ENCODE data around the gene ADAT1.
A peak's percentile ranks its signal among the peaks of the same experiment; 100 is the strongest.

ADAT1 gene

GRCh38 chr16:75572864-75573542 is 50.1 kb downstream of the ADAT1 start:
- DNase-seq: peak; percentile 61

GRCh38 chr16:75570396-75571065 is 52.5 kb downstream of the ADAT1 start:
- DNase-seq: no peak

GRCh38 chr16:75567911-75568310 is 55.2 kb downstream of the ADAT1 start:
- DNase-seq: no peak

- DNase-seq: peak; percentile 27
These were observed 56.3 kb downstream of the ADAT1 start for GRCh38 chr16:75566758-75567255.

GRCh38 chr16:75566040-75566757 is 56.9 kb downstream of the ADAT1 start, which contains the start of gene GABARAPL2:
Gene GABARAPL2, plus strand, starts transcription at chr16:75566379. Its CDS starts 108 bp downstream, at chr16:75566487.
- DNase-seq: peak; percentile 88

- no peak for DNase-seq
These were observed 57.4 kb downstream of the ADAT1 start for GRCh38 chr16:75565640-75566039.

- no peak for DNase-seq
These were observed 63.3 kb downstream of the ADAT1 start for GRCh38 chr16:75559564-75560372.

- DNase-seq: no peak
These were observed 64.2 kb downstream of the ADAT1 start for GRCh38 chr16:75558846-75559401.

- DNase-seq: no peak
These were observed 66.6 kb downstream of the ADAT1 start for GRCh38 chr16:75556431-75556950.

- DNase-seq: peak; percentile 96
These were observed 67.2 kb downstream of the ADAT1 start, which contains the start of gene TMEM231 for GRCh38 chr16:75555707-75556430. Gene TMEM231, minus strand, starts transcription at chr16:75556252. Its CDS starts 43 bp downstream, at chr16:75556209.

GRCh38 chr16:75555213-75555706 is 67.8 kb downstream of the ADAT1 start:
- DNase-seq: peak; percentile 87

GRCh38 chr16:75552951-75553350 is 70.1 kb downstream of the ADAT1 start:
- no peak for DNase-seq

GRCh38 chr16:75550211-75550662 is 72.8 kb downstream of the ADAT1 start:
- DNase-seq: peak; percentile 55

Data from hematopoietic multipotent progenitor cell treated with erythropoietin and hydrocortisone succinate and interleukin-3 and kit ligand, for 8 days (in vitro differentiated cells).